Activated CD8-positive, alpha-beta T cell treated with anti-CD3 and anti-CD28 coated beads for 36 hours (primary cell): ENCODE results near the gene FIS1. TPM values are rescaled to one million over a fixed set of nuclear protein-coding genes. Genes with fewer than 3 reads are reported as not detected.

Source experiments
- ATAC-seq: fragments of 200-7000 bp; cut with Tn5 transposase; one replicate; pipeline ENCODE4 v1.10.0; 2021; ENCODE audit warnings: mild to moderate bottlenecking, moderate library complexity
- CTCF ChIA-PET: fragments of 350-600 bp; sonication (Branson Sonifier 250); formaldehyde crosslinking; loops from one replicate; lab custom pipeline; 2021; ENCODE audit warnings: antibody characterized with exemption; lab: Charles Lee
- POLR2A ChIA-PET: fragments of 350-600 bp; sonication (Branson Sonifier 250); formaldehyde crosslinking; loops from one replicate; lab custom pipeline; 2021; ENCODE audit warnings: antibody characterized with exemption; lab: Charles Lee
- DNase-seq: peaks from one replicate; pipeline ENCODE4 v3.0.0-alpha.2; 2020
- H3K27ac Mint-ChIP-seq: one replicate; pipeline ENCODE4 v1.8.0; 2021; ENCODE audit warnings: mild to moderate bottlenecking, mixed read lengths
- H3K27me3 Mint-ChIP-seq: one replicate; pipeline ENCODE4 v1.8.0; 2021; ENCODE audit warnings: mixed read lengths
- H3K36me3 Mint-ChIP-seq: one replicate; pipeline ENCODE4 v1.8.0; 2021; ENCODE audit warnings: low read depth, mixed read lengths
- H3K4me1 Mint-ChIP-seq: one replicate; pipeline ENCODE4 v1.8.0; 2021; ENCODE audit warnings: low read depth, mixed read lengths
- H3K4me3 Mint-ChIP-seq: one replicate; pipeline ENCODE4 v1.8.0; 2021; ENCODE audit warnings: mild to moderate bottlenecking, moderate library complexity, mixed read lengths
- H3K9me3 Mint-ChIP-seq: one replicate; pipeline ENCODE4 v1.8.0; 2021; ENCODE audit warnings: mixed read lengths
- CTCF ChIP-seq: fragments of 200-600 bp; IDR thresholded peaks from one replicate; pipeline ENCODE4 v1.8.0; 2022; ENCODE audit warnings: antibody characterized with exemption, mild to moderate bottlenecking
- intact Hi-C: fragments of 100-400 bp; cut with micrococcal nuclease; formaldehyde crosslinking; loops from one replicate; pipeline ENCODE4 v1.10.0; 2022
- total RNA-seq, 2 experiments: library from RNA; stranded (reverse); gene quantifications; one replicate each; pipeline ENCODE4 v1.2.3, GENCODE V29; 2021

FIS1 gene
- total RNA-seq, 2 experiments from 2014 or later: 86.5 to 96.8 TPM

GRCh38 chr7:101225650-101226049 is 19.2 kb downstream of the FIS1 start:
- TF ChIP-seq CTCF: no peak
- peaks cover 7% of the 10 kb centered on the region for H3K4me1 Mint-ChIP-seq
- DNase-seq (no peak), ATAC-seq (no peak)
- no peak overlapping the region for H3K4me3 Mint-ChIP-seq
- ChIA-PET POLR2A (interaction anchor here (0.8 kb wide), 1 partner anchor 19 kb away, joined by 4 read pairs; the partner anchor contains the start of gene FIS1), CTCF (interaction anchor here (2.0 to 4.8 kb wide), 2 partner anchors 8 to 19 kb away, joined by 9 to 17 read pairs; partner anchors contain the start of genes FIS1, PLOD3 and ZNHIT1)
- H3K27ac Mint-ChIP-seq: no peak overlapping the region
- H3K9me3 Mint-ChIP-seq: no peaks in the 10 kb centered on the region
- H3K36me3 Mint-ChIP-seq: peaks cover 16% of the 10 kb centered on the region
- intact Hi-C loops: no loop called here
- no peaks in the 10 kb centered on the region for H3K27me3 Mint-ChIP-seq

GRCh38 chr7:101223528-101223927 is 21.4 kb downstream of the FIS1 start:
- no peak for DNase-seq
- no peak for TF ChIP-seq CTCF
- Mint-ChIP-seq H3K36me3 (peaks cover 14% of the 10 kb centered on the region), H3K9me3 (no peaks in the 10 kb centered on the region), H3K4me1 (peaks cover 19% of the 10 kb centered on the region), H3K27ac (no peak overlapping the region), H3K27me3 (no peaks in the 10 kb centered on the region), H3K4me3 (no peak overlapping the region)
- intact Hi-C loops: no loop called here
- ChIA-PET CTCF (interaction anchor here (1.9 kb wide), 1 partner anchor 80 kb away, joined by 5 read pairs; no protein-coding TSS in a partner anchor), POLR2A (interaction anchor here (0.5 to 1.5 kb wide), 2 partner anchors 12 to 169 kb away, joined by 3 to 4 read pairs; no protein-coding TSS in a partner anchor)
- ATAC-seq: no peak

- Mint-ChIP-seq H3K4me3 (no peak overlapping the region), H3K36me3 (peaks cover 14% of the 10 kb centered on the region), H3K9me3 (no peaks in the 10 kb centered on the region), H3K27ac (no peak overlapping the region), H3K4me1 (peaks cover 19% of the 10 kb centered on the region), H3K27me3 (no peaks in the 10 kb centered on the region)
- DNase-seq: no peak
- CTCF ChIA-PET: interaction anchor here (0.8 to 1.9 kb wide), 5 partner anchors 21 to 79 kb away, joined by 3 to 5 read pairs (median 3); partner anchors contain the start of gene FIS1
- intact Hi-C loops: no loop called here
- no peak for TF ChIP-seq CTCF
- ATAC-seq: no peak
- POLR2A ChIA-PET: interaction anchor here (1.0 to 1.5 kb wide), 2 partner anchors 13 to 25 kb away, joined by 3 to 4 read pairs; no protein-coding TSS in a partner anchor
These were observed 22.5 kb downstream of the FIS1 start for GRCh38 chr7:101222275-101222830.

GRCh38 chr7:101220295-101220694 is 24.6 kb downstream of the FIS1 start:
- Mint-ChIP-seq H3K27ac (no peak overlapping the region), H3K36me3 (peaks cover 14% of the 10 kb centered on the region), H3K4me3 (no peak overlapping the region), H3K9me3 (no peaks in the 10 kb centered on the region), H3K4me1 (peaks cover 28% of the 10 kb centered on the region), H3K27me3 (no peaks in the 10 kb centered on the region)
- DNase-seq (no peak), ATAC-seq (no peak)
- CTCF ChIA-PET: interaction anchor here (0.8 to 4.5 kb wide), 5 partner anchors 14 to 95 kb away, joined by 3 to 49 read pairs (median 4); partner anchors contain the start of gene FIS1
- TF ChIP-seq CTCF: no peak
- POLR2A ChIA-PET: no interaction called here
- intact Hi-C loops: no loop called here
